GM19043 (cell line): ENCODE measurements around the gene PVALB.

ENCODE experiments used
- ATAC-seq: cut with Tn5 transposase; IDR thresholded peaks from one replicate; pipeline ENCODE4 v1.9.1; 2021; ENCODE audit warnings: low read depth; ENCODE audit not compliant: unreplicated experiment

Gene PVALB

DNA sequence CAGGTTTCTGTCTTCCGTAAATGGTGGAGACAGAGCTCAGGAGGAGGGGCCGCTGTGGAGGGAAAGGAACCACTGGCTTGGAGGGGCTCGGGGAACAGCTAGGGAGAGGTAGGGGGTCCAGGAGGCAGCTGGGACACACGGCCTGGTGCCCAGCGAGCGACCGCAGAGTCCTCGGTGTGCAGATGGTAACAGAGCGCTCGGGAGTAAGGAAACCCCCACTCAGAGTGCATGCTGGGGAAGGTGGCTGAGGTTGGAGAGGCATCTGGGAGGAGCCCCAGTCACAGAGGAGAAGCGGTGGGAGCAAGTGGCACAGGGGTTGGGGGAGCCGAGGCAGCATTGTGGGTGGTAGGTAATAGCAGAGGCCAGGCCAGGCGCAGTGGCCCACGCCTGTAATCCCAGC, 33.2 kb upstream of the PVALB start:
- no peak for ATAC-seq

DNA sequence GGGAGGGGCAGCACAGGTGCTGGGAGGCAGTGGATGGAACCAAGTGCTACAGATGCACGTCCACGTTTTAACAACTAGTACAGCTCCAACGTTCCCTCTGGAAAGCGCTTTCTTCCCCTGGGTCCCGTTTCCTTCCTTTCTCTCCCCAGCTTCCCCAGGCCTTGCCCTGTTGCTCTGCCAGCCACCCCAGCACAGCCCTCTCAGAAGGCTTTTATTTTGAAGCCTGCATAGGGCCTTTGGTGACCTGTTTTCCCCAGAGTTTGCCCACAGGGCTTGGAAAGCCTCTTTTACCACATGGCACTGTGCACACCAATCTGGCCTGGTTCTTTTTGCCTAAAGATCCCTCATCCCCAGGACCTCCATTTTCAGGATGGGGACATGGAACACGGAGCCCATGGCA, 30.1 kb upstream of the PVALB start:
- no peak for ATAC-seq

DNA sequence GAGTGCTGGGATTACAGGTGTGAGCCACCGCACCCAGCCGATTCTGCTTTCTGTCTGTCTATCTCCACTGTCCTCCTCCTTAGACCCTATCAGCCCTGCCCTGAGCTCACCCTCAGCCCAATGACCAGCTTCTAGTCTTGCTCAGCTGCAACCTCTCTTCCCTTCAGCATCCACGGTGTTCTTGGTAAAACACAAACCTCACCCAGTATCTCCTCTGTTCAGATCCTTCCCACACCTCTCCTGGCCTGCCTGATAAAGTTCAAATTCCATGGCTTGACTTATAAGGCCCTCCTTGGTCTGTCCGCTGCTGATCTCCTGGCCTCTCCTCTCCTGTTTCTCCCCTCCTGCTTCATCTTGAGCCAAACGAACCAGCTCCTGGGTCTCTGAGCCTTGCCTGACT, 29.4 kb upstream of the PVALB start:
- no peak for ATAC-seq

DNA sequence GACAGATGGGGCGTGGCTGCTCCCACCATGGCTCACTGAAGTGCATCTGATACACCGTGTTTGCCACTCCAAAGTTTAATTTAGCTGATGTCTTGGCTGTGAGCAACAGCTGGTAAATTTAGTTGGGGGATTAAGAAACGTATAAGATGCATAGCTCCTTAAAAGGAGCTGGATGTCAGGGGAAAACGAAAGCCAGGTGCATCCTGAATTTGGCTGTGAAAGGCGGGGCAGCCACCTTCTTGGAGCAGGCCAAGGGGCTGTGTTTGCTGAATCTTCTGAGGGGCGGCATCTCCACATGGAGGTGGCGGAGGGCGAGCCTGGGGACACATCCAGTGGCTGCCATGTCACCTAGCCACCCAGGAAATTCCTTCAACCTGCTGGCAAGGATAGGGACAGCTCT, 23.3 kb upstream of the PVALB start:
- no peak for ATAC-seq

DNA sequence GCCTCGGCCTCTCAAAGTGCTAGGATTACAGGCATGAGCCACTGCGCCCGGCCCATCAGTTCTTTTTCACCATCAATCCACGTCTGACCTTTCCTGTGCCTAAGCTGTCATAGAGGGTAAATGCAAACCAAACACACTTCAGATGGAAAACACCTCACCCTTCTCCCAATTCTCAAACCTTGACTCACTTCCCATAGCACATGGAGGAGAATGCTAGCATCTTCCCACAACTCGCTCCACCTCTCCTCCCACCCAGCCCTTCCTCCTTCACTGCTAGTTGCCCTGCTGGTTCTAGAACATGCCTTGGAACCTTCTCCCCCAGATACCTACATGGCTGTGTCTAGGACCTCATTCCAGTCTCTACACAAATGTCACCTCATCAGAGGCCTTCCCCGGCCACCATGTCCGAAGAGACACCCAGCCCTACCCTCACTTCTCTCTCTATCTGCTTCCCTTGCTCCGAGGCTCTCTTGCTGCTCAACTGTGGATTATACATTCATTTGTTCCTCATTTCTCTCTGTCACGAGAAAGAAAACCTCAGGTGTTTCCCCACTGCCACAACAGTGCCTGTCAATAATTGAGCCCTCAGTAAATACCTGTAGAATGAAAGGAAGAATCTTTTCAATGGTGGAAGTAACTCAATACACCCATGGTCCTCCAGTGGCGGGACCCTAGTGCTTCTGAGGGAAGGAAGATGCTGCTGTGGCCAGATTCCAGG, 22.7 kb upstream of the PVALB start:
- no peak for ATAC-seq

GRCh38 chr22:36838119-36839030, 21.5 kb upstream of the PVALB start:
- ATAC-seq, result no peak

- ATAC-seq, result no peak
Observed at GRCh38 chr22:36835903-36836302, 19.1 kb upstream of the PVALB start.

DNA sequence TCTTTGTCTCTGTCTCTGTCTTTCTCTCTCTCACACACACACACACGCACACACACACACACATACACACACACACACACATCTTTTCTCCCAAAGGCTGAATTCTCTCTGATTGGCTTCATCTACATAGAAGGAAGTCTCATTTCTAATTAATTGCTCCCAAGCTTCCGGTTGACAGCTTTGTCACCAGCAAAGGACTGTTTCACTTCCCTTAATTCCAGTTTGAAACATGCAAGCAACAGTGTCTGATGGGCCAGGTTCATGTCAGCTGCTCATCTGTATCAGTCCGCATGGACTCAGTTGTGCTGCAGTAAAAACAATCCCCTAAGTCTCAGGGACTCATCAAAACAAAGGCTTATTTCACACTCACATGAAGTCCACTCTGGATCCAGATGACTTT, 16.2 kb upstream of the PVALB start:
- no peak for ATAC-seq

GRCh38 chr22:36831717-36832116, 14.9 kb upstream of the PVALB start:
- ATAC-seq, result no peak

GRCh38 chr22:36831206-36831605, 14.4 kb upstream of the PVALB start:
- no peak for ATAC-seq

- no peak for ATAC-seq
Observed at GRCh38 chr22:36830601-36831000, 13.8 kb upstream of the PVALB start.

GRCh38 chr22:36829370-36830002, 12.7 kb upstream of the PVALB start:
- ATAC-seq, result no peak

DNA sequence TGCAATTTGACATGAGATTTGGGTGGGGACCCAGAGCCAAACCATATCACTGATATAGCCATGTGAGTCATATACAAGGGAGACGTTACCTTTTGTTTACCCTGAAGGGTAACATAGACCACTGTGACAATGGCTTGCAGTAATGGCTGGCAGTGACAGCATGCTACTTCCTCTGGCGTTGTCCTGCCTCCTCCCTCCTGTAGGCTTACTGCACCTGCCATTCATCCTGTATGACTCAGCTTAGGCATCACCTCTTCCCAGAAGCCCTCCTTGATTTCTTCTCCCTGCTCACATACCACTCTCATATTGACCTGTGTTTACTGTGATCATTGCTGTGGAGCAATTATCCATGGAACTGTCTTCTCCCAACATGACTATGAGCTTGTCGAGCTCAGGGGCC, 12.0 kb upstream of the PVALB start:
- no peak for ATAC-seq

GRCh38 chr22:36826262-36826661, 9.4 kb upstream of the PVALB start:
- no peak for ATAC-seq

- ATAC-seq, result no peak
Observed at GRCh38 chr22:36824655-36825054, 7.8 kb upstream of the PVALB start.

DNA sequence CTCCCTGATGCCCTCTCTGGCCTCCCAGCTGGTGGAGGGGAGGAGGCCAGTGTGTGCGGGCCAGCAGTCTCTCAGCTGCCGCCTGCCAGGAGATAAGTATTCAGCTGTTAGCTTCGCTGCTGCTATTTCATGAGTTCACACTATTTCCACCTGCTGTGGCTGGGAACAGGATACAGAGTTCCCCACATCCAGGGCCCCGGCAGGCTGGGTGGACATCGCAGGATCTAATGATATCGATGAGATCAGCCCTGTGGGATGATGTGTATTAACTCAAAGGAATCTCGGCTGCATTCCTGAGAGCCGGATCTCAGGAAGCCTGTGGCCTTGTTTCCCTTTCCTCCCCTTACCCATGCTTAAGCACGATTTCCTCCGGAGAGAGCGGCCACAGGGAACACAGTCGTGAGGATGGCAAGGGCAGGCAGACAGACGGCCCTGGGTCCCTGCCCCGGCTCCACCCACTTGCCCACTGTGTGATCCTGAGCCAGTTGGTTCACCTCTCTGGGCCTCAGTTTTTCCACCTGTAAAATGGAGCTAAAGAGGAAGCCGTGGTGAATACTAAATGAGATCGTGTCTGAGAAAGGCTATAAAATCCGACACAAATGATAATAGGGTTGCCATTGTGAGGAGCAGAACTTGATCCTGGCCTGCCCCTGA, 6.5 kb upstream of the PVALB start:
- ATAC-seq, result no peak

GRCh38 chr22:36822581-36822980, 5.7 kb upstream of the PVALB start:
- no peak for ATAC-seq

DNA sequence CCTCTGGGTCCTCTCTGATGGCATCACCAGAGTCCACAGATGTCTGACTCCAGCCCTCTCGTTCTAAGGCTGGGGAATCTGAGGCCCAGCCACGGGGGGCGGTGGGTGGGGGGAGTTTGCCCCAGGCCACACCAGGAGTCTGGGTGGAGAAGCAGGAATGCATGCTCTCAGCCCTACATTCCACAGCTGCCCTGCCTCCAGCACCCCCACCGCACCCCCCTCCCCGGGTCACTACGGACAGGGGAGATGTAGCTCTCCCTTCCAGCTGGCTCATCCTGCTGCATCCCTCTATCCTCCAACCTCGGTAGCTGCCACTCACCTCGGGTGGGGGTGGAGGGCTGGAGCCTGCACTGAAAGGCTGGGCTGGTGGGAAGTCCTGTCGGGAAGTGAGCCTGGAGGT, 2.3 kb upstream of the PVALB start:
- no peak for ATAC-seq

- no peak for ATAC-seq
Observed at GRCh38 chr22:36818010-36818642, 1.3 kb upstream of the PVALB start.

- ATAC-seq, result no peak
Observed at GRCh38 chr22:36817525-36817848, 652 bp upstream of the PVALB start.

DNA sequence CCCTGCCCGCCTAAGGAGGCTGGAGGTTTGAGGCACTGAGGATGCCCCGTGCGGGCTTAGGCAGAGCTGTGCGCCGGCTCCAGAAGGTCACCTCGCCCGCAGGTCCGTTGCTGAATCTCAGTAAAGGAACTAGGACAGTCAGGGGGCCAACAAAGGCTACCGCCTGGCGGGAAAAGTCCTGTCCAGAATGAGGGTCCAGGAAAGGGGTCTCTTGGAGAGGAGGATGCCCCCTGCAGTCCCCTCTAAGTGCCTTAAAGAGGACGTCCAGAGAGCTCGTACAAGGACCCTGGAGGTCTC, 548 bp downstream of the PVALB start:
- no peak for ATAC-seq
